ENCODE measurements around the gene FRMD3.
"Not testable (repeated sequence)": the region's sequence is repeated elsewhere in the genome, so short reads cannot be mapped to it uniquely, and the experiment has no call there.

FRMD3 gene

DNA sequence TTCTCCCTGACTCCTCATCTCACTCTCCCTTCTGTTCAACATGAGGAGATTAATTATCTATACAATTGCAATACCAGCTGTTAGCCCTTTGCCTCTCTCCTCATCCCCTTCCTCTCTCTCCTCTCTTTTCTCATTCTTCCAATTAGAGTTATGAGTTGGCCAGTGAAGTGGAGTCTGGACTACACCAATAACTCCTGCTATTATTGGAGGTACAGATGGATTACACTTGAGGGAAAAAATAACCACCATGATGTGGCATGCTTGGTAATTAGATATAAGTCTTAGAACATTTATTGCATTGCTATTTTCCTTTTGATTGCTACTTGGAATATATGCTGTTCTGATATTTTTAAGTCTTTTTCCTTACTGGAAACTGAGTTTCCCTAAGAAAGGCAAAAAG is 159.2 kb downstream of the FRMD3 start:
- H3K4me3 ChIP-seq (ENCODE audit: low read depth, low read length) = no peak overlapping the region
- no peak overlapping the region for H3K27ac ChIP-seq
- no peak for DNase-seq
- H3K9me3 ChIP-seq (ENCODE audit: severe bottlenecking) = peaks cover 3% of the 10 kb centered on the region
- H3K36me3 ChIP-seq = no peaks in the 10 kb centered on the region
- TF ChIP-seq, protein P1, sequence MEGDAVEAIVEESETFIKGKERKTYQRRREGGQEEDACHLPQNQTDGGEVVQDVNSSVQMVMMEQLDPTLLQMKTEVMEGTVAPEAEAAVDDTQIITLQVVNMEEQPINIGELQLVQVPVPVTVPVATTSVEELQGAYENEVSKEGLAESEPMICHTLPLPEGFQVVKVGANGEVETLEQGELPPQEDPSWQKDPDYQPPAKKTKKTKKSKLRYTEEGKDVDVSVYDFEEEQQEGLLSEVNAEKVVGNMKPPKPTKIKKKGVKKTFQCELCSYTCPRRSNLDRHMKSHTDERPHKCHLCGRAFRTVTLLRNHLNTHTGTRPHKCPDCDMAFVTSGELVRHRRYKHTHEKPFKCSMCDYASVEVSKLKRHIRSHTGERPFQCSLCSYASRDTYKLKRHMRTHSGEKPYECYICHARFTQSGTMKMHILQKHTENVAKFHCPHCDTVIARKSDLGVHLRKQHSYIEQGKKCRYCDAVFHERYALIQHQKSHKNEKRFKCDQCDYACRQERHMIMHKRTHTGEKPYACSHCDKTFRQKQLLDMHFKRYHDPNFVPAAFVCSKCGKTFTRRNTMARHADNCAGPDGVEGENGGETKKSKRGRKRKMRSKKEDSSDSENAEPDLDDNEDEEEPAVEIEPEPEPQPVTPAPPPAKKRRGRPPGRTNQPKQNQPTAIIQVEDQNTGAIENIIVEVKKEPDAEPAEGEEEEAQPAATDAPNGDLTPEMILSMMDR (IDR thresholded peaks at IDR 0.05; ENCODE audit: low read depth, low read length) = no peak
- H3K27me3 ChIP-seq (ENCODE audit: insufficient read depth, low read depth, severe bottlenecking) = no peaks in the 10 kb centered on the region

GRCh38 chr9:83372957-83373356 is 165.2 kb downstream of the FRMD3 start:
- Histone ChIP-seq H3K27ac (no peak overlapping the region), H3K36me3 (no peaks in the 10 kb centered on the region)

DNA sequence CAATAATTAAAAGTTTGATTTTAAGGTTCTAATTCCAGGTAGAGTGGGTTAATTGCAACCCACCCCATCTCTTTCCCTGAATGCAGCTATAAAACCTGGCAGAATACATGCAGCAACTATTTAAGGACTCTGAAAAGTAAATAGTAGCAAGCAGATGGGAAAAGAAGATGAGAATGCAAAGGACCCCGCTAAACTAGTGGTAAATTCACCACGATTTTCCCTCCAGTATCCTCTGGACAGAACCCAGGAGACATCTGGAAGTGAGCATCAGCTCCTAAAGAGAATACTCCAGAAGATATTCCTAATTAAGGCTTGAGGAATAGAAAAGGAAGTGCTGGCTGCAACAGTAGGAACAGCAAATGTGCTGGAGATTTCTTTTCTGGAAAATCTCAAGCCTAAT is 170.9 kb downstream of the FRMD3 start:
- Histone ChIP-seq H3K9me3 (ENCODE audit: severe bottlenecking) (no peaks in the 10 kb centered on the region), H3K36me3 (no peaks in the 10 kb centered on the region), H3K27me3 (ENCODE audit: insufficient read depth, low read depth, severe bottlenecking) (no peaks in the 10 kb centered on the region), H3K4me3 (ENCODE audit: low read depth, low read length) (no peak overlapping the region), H3K27ac (no peak overlapping the region)
- no peak for DNase-seq
- TF ChIP-seq, protein P1 (IDR thresholded peaks at IDR 0.05; ENCODE audit: low read depth, low read length) = no peak

More at GRCh38 chr9:83372957-83373356, 165.2 kb downstream of the FRMD3 start:
- no peaks in the 10 kb centered on the region for H3K27me3 ChIP-seq (ENCODE audit: insufficient read depth, low read depth, severe bottlenecking)
- no peak for DNase-seq
- no peaks in the 10 kb centered on the region for H3K9me3 ChIP-seq (ENCODE audit: severe bottlenecking)
- TF ChIP-seq, protein P1 (IDR thresholded peaks at IDR 0.05; ENCODE audit: low read depth, low read length) = no peak
- no peak overlapping the region for H3K4me3 ChIP-seq (ENCODE audit: low read depth, low read length)

GRCh38 chr9:83362341-83362995 is 175.7 kb downstream of the FRMD3 start:
- no peaks in the 10 kb centered on the region for H3K36me3 ChIP-seq
- H3K9me3 ChIP-seq (ENCODE audit: severe bottlenecking) = no peaks in the 10 kb centered on the region
- H3K4me3 ChIP-seq (ENCODE audit: low read depth, low read length) = no peak overlapping the region
- DNase-seq = peak; percentile 49
- TF ChIP-seq, protein P1 (IDR thresholded peaks at IDR 0.05; ENCODE audit: low read depth, low read length) = no peak
- no peak overlapping the region for H3K27ac ChIP-seq
- H3K27me3 ChIP-seq (ENCODE audit: insufficient read depth, low read depth, severe bottlenecking) = no peaks in the 10 kb centered on the region

DNA sequence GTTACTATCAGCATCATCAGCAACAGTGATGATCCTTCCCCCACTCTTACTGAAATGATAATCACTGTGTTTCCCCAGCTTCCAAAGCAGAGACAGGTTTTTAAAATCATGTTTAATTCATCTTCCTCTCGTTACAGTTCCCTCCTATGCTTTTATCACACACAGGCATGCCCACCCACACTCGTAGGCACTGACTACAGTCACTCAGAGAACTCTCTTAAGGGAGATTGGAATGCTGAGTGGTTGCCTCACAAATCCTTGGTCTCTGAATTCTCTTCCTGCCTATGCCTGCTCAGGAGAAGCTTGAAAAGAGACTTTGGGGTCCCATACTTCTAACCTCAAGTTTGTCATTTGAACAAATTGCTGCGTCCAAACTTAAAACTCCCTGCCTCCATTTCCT is 179.2 kb downstream of the FRMD3 start:
- DNase-seq = no peak
- Histone ChIP-seq H3K27me3 (ENCODE audit: insufficient read depth, low read depth, severe bottlenecking) (no peaks in the 10 kb centered on the region), H3K36me3 (no peaks in the 10 kb centered on the region), H3K4me3 (ENCODE audit: low read depth, low read length) (no peak overlapping the region), H3K9me3 (ENCODE audit: severe bottlenecking) (no peaks in the 10 kb centered on the region), H3K27ac (no peak overlapping the region)
- TF ChIP-seq, protein P1 (IDR thresholded peaks at IDR 0.05; ENCODE audit: low read depth, low read length) = no peak

- not testable (repeated sequence) for H3K27ac ChIP-seq, H3K36me3 ChIP-seq
These were observed 179.7 kb downstream of the FRMD3 start for GRCh38 chr9:83358493-83358892.

More at GRCh38 chr9:83358493-83358892, 179.7 kb downstream of the FRMD3 start:
- H3K9me3 ChIP-seq (ENCODE audit: severe bottlenecking); H3K27me3 ChIP-seq (ENCODE audit: insufficient read depth, low read depth, severe bottlenecking); H3K4me3 ChIP-seq (ENCODE audit: low read depth, low read length); DNase-seq: not testable (repeated sequence)
